IPS-15b (cell line): ENCODE results near the gene RFX5.
"Not testable (repeated sequence)": the region's sequence is repeated elsewhere in the genome, so short reads cannot be mapped to it uniquely, and the experiment has no call there.

Source experiments
- H3K27me3 ChIP-seq: one replicate; pipeline ENCODE4 v1.6.1; 2013; ENCODE audit warnings: low read length; ENCODE audit not compliant: control insufficient read depth, insufficient read depth
- H3K36me3 ChIP-seq: one replicate; pipeline ENCODE4 v1.6.1; 2013; ENCODE audit warnings: low read length; ENCODE audit not compliant: control insufficient read depth, insufficient read depth
- H3K4me1 ChIP-seq: one replicate; pipeline ENCODE4 v1.6.1; 2013; ENCODE audit warnings: mild to moderate bottlenecking, low read length; ENCODE audit not compliant: control insufficient read depth, insufficient read depth
- H3K4me3 ChIP-seq: one replicate; pipeline ENCODE4 v1.5.1; 2013; ENCODE audit warnings: low read depth, low read length
- H3K9ac ChIP-seq: one replicate; pipeline ENCODE4 v1.6.1; 2013; ENCODE audit warnings: low read depth, mild to moderate bottlenecking, low read length
- H3K9me3 ChIP-seq: one replicate; pipeline ENCODE4 v1.6.1; 2013; ENCODE audit warnings: mild to moderate bottlenecking, low read length; ENCODE audit not compliant: control insufficient read depth, insufficient read depth

The RFX5 gene

GRCh38 chr1:151346769-151347522 is at the start of gene RFX5:
TSS of gene RFX5 (minus strand) at chr1:151347252. CDS start at chr1:151346320, 932 bp downstream.
- H3K4me1 ChIP-seq, result peaks cover 11% of the 10 kb centered on the region
- H3K36me3 ChIP-seq, result peaks cover 21% of the 10 kb centered on the region
- H3K9me3 ChIP-seq, result peaks cover 2% of the 10 kb centered on the region
- H3K9ac ChIP-seq, result peak within 1 kb of the TSS; percentile 98
- no peaks in the 10 kb centered on the region for H3K27me3 ChIP-seq
- peak within 1 kb of the TSS; percentile 89 for H3K4me3 ChIP-seq

GRCh38 chr1:151396265-151396664 is 49.2 kb upstream of the RFX5 start:
- not testable (repeated sequence) for H3K36me3 ChIP-seq, H3K9me3 ChIP-seq, H3K27me3 ChIP-seq, H3K4me1 ChIP-seq, H3K9ac ChIP-seq, H3K4me3 ChIP-seq

- no peak overlapping the region for H3K9ac ChIP-seq
- no peak overlapping the region for H3K4me3 ChIP-seq
- H3K9me3 ChIP-seq, result no peaks in the 10 kb centered on the region
- H3K4me1 ChIP-seq, result no peaks in the 10 kb centered on the region
- no peaks in the 10 kb centered on the region for H3K36me3 ChIP-seq
- no peaks in the 10 kb centered on the region for H3K27me3 ChIP-seq
These were observed 46.5 kb upstream of the RFX5 start for GRCh38 chr1:151393583-151393982.

GRCh38 chr1:151391079-151391563 is 44.1 kb upstream of the RFX5 start:
- no peaks in the 10 kb centered on the region for H3K9me3 ChIP-seq
- H3K4me3 ChIP-seq, result no peak overlapping the region
- H3K4me1 ChIP-seq, result no peaks in the 10 kb centered on the region
- H3K9ac ChIP-seq, result no peak overlapping the region
- H3K36me3 ChIP-seq, result no peaks in the 10 kb centered on the region
- no peaks in the 10 kb centered on the region for H3K27me3 ChIP-seq

- not testable (repeated sequence) for H3K27me3 ChIP-seq, H3K36me3 ChIP-seq, H3K4me1 ChIP-seq, H3K4me3 ChIP-seq, H3K9ac ChIP-seq, H3K9me3 ChIP-seq
These were observed 43.4 kb upstream of the RFX5 start for GRCh38 chr1:151390221-151391078.

GRCh38 chr1:151386002-151386401 is 39.0 kb upstream of the RFX5 start:
- H3K4me3 ChIP-seq, result no peak overlapping the region
- no peaks in the 10 kb centered on the region for H3K36me3 ChIP-seq
- no peak overlapping the region for H3K9ac ChIP-seq
- H3K9me3 ChIP-seq, result no peaks in the 10 kb centered on the region
- H3K27me3 ChIP-seq, result peaks cover 8% of the 10 kb centered on the region
- H3K4me1 ChIP-seq, result no peaks in the 10 kb centered on the region

- no peaks in the 10 kb centered on the region for H3K9me3 ChIP-seq
- H3K27me3 ChIP-seq, result peaks cover 8% of the 10 kb centered on the region
- H3K9ac ChIP-seq, result no peak overlapping the region
- H3K4me1 ChIP-seq, result no peaks in the 10 kb centered on the region
- H3K4me3 ChIP-seq, result no peak overlapping the region
- no peaks in the 10 kb centered on the region for H3K36me3 ChIP-seq
These were observed 37.5 kb upstream of the RFX5 start for GRCh38 chr1:151384584-151384983.

- Histone ChIP-seq H3K4me3 (no peak overlapping the region), H3K9me3 (no peaks in the 10 kb centered on the region), H3K9ac (no peak overlapping the region), H3K4me1 (peaks cover 2% of the 10 kb centered on the region), H3K27me3 (no peaks in the 10 kb centered on the region), H3K36me3 (no peaks in the 10 kb centered on the region)
These were observed 30.3 kb upstream of the RFX5 start for GRCh38 chr1:151377150-151377884.

GRCh38 chr1:151373196-151373595 is 26.1 kb upstream of the RFX5 start:
- Histone ChIP-seq H3K9me3 (no peaks in the 10 kb centered on the region), H3K4me3 (no peak overlapping the region), H3K27me3 (no peaks in the 10 kb centered on the region), H3K36me3 (no peaks in the 10 kb centered on the region), H3K4me1 (peaks cover 2% of the 10 kb centered on the region), H3K9ac (no peak overlapping the region)

- Histone ChIP-seq H3K4me1 (peaks cover 2% of the 10 kb centered on the region), H3K9ac (peak within 1 kb of the TSS; percentile 65), H3K4me3 (peak within 1 kb of the TSS; percentile 56), H3K27me3 (no peaks in the 10 kb centered on the region), H3K9me3 (no peaks in the 10 kb centered on the region), H3K36me3 (peaks cover 3% of the 10 kb centered on the region)
These were observed 25.2 kb upstream of the RFX5 start, which contains the start of gene SELENBP1 for GRCh38 chr1:151372058-151372934. TSS of gene SELENBP1 (minus strand) at chr1:151372705. CDS start at chr1:151372641, 64 bp downstream.
